Cardiac muscle cell (in vitro differentiated cells and primary cell): Measurements from ENCODE around the gene CTCFL. TPM values are rescaled to one million over a fixed set of nuclear protein-coding genes. Genes with fewer than 3 reads are reported as not detected.

Experiments
- DNase-seq, 2 donors: peaks; one replicate each; pipeline versions ENCODE4 v3.0.0 to v3.0.0-alpha.2; 2010 to 2017; ENCODE audit warnings: low read depth in 1 of 2, low spot score in 1 of 2
- H3K27ac ChIP-seq: fragments of 200-600 bp; sonication (generic); 2 replicates; pipeline ENCODE4 v1.5.1; 2016
- H3K27me3 ChIP-seq: fragments of 200-600 bp; sonication (generic); 2 replicates; pipeline ENCODE4 v1.6.0; 2016; ENCODE audit warnings: control low read depth
- H3K36me3 ChIP-seq: fragments of 200-600 bp; sonication (generic); 2 replicates; pipeline ENCODE4 v1.5.1; 2016; ENCODE audit warnings: control low read depth
- H3K4me1 ChIP-seq: fragments of 200-600 bp; sonication (generic); 2 replicates; pipeline ENCODE4 v1.8.1; 2017; ENCODE audit warnings: low read depth, mild to moderate bottlenecking, mixed run types
- H3K4me3 ChIP-seq: fragments of 200-600 bp; sonication (generic); 2 replicates; pipeline ENCODE4 v1.5.1; 2016; ENCODE audit warnings: mild to moderate bottlenecking
- H3K9me3 ChIP-seq: fragments of 200-600 bp; sonication (generic); 2 replicates; pipeline ENCODE4 v1.5.1; 2017; ENCODE audit warnings: low read depth, mild to moderate bottlenecking, control low read depth
- CTCF ChIP-seq: IDR thresholded peaks from 2 replicates; pipeline ENCODE4 v1.5.1; 2012; ENCODE audit warnings: low read depth, mild to moderate bottlenecking, low read length
- polyA plus RNA-seq: library from polyadenylated mRNA; unstranded; fragments of >200 nt; fragmentation: Nextera tagmentation; extraction: Ambion mirVana; gene quantifications from 2 replicates; pipeline ENCODE4 v1.2.1, GENCODE V29; 2016
- total RNA-seq: library from RNA; depleted of rRNA; stranded (reverse); fragments of >200 nt; gene quantifications from 2 replicates; pipeline ENCODE4 v1.2.3, GENCODE V29; 2016

Gene CTCFL
- total and polyA plus RNA-seq, 2 experiments from 2014 or later: 0.09 TPM; not detected in 1

GRCh38 chr20:57543754-57544153 lies 18.8 kb upstream of the CTCFL start:
- no peak overlapping the region for H3K4me3 ChIP-seq
- no peak for DNase-seq
- no peak for TF ChIP-seq CTCF
- no peaks in the 10 kb centered on the region for H3K27me3 ChIP-seq
- H3K27ac ChIP-seq: no peak overlapping the region
- H3K36me3 ChIP-seq: no peaks in the 10 kb centered on the region
- H3K9me3 ChIP-seq: no peaks in the 10 kb centered on the region
- H3K4me1 ChIP-seq: no peaks in the 10 kb centered on the region

GRCh38 chr20:57540890-57541580 lies 16.1 kb upstream of the CTCFL start:
- H3K27ac ChIP-seq: no peak overlapping the region
- no peaks in the 10 kb centered on the region for H3K9me3 ChIP-seq
- H3K4me1 ChIP-seq: no peaks in the 10 kb centered on the region
- no peaks in the 10 kb centered on the region for H3K27me3 ChIP-seq
- DNase-seq: no peak
- TF ChIP-seq CTCF: no peak
- no peak overlapping the region for H3K4me3 ChIP-seq
- no peaks in the 10 kb centered on the region for H3K36me3 ChIP-seq

GRCh38 chr20:57539889-57540288 lies 14.9 kb upstream of the CTCFL start:
- H3K27ac ChIP-seq: no peak overlapping the region
- H3K27me3 ChIP-seq: no peaks in the 10 kb centered on the region
- no peak for TF ChIP-seq CTCF

GRCh38 chr20:57537822-57538221 lies 12.9 kb upstream of the CTCFL start:
- H3K9me3 ChIP-seq: no peaks in the 10 kb centered on the region
- no peak for DNase-seq
- no peaks in the 10 kb centered on the region for H3K4me1 ChIP-seq
- H3K4me3 ChIP-seq: no peak overlapping the region
- H3K36me3 ChIP-seq: no peaks in the 10 kb centered on the region
- H3K27me3 ChIP-seq: no peaks in the 10 kb centered on the region
- no peak for TF ChIP-seq CTCF
- H3K27ac ChIP-seq: no peak overlapping the region

More at GRCh38 chr20:57539889-57540288, 14.9 kb upstream of the CTCFL start:
- Histone ChIP-seq H3K4me3 (no peak overlapping the region), H3K4me1 (no peaks in the 10 kb centered on the region), H3K9me3 (no peaks in the 10 kb centered on the region), H3K36me3 (no peaks in the 10 kb centered on the region)
- DNase-seq: no peak

GRCh38 chr20:57536771-57537724 lies 12.1 kb upstream of the CTCFL start:
- Histone ChIP-seq H3K27me3 (no peaks in the 10 kb centered on the region), H3K4me3 (no peak overlapping the region), H3K36me3 (no peaks in the 10 kb centered on the region), H3K4me1 (no peaks in the 10 kb centered on the region), H3K27ac (no peak overlapping the region), H3K9me3 (no peaks in the 10 kb centered on the region)
- no peak for TF ChIP-seq CTCF
- no peak for DNase-seq
